Measurements from ENCODE around the gene NEK10.
"Not testable (repeated sequence)": the region's sequence is repeated elsewhere in the genome, so short reads cannot be mapped to it uniquely, and the experiment has no call there.

Gene NEK10

DNA sequence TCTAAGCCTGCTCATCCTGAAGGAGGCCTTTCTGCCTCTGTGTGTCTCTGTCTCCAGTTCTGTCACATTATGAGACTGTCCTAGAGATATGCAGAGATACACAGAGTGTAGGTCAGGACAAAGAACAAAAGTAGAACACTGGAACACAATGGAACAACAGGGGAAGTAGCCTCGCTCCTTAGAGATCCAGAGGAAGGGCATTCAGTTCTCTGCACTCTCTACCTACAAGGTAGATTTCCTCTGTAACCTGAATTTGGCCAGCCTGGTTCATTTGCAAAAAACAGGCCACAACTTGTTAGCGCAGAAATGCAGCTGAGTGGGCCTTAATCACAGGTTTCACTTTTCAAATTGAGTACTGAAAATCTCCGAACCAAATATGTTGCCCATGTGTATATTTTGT is 19.4 kb downstream of the NEK10 start:
- DNase-seq = no peak

DNA sequence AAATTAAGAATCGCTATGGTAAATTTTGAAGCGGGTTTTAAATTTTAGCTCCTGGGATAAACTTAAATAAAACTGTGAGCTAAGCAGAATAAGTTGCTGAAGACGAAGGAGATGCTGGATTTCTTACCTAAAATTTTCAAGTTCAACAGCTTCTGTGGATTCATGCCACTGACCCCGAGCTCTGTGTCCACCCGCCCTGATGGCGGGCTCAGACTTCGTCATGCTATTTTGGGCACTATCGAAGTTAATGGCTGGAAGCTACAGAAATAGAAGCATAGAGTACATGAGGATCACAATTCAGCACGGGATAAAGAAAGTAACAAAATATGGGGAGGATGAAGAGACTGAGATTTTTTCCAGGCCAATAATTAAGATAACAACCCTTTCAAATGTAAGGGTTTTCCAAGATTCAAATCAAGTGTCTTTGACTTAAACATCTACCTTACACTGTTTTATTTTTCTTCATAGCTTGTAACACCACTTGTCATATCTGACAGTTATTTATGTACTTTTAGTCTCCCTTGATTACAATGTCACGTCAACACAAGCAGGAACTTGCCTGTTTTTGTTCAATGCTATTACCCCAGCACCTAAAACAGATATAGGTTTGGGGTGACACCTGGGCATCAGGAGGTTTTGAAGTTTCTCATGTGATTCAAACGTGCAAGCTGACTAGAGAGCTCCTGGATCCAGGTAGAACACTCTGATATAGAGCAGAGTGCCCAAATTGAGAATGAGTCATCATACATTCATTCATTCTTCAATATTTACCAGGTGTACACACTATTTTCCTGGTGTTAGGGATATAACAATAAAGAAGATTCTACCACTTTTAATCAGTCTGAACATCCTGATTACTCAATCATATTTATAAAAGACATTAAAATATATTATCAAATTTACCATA is 23.0 kb downstream of the NEK10 start:
- no peak for DNase-seq

DNA sequence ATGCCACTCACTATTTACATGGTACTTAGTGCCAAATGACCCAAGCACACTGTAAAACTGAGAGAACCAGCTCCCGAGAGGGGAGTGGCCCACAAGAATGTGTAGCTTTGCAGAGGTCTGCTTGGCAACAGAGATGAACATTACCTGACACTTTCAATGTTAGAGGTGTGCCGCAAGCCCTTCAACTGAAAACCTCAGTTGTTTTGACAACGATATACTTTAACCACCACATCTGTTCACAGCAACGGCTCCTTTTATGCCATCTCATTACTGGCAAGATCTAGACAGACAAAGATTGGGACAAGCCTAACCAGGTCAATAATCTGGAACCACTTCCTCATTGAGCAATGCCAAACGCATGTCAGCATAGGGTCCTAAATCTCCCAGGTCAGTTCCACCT is 23.7 kb downstream of the NEK10 start:
- no peak for DNase-seq

DNA sequence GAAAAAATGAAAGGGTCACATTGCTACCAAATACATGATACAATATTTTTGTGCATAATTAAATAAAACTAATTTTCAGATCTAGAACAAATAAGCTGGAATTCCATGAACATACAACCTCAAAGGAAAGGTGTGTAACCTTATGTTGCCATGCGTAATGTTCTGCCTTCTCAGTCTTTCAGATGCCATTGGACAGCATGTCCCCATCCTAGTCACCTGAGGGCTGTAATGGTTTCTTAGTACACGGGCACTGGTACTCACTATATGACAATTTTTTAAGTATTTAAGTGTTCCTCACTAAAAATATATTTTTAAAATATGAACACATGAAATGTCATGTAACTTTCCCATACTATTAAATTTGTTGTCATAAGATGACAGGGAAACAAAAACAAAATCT is 24.1 kb downstream of the NEK10 start:
- DNase-seq = no peak

DNA sequence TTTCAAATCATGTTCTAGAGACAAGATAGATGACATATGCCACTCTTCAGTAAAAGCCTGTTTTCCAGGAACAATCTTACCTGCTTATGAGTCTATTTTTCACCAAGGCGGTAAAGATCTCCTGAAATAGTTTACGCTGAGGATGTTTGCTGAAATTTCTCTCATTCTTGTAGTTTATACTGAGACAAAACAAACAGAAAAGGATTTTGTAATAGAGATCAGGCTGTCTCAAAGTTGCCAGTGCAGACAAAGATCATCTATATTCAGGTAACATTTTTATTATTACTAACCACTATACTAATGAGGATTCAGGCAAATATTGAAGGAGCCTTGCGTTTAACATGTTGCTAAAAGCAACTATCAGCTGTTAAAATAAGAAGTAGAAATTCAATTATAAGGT is 25.0 kb downstream of the NEK10 start:
- DNase-seq = no peak

DNA sequence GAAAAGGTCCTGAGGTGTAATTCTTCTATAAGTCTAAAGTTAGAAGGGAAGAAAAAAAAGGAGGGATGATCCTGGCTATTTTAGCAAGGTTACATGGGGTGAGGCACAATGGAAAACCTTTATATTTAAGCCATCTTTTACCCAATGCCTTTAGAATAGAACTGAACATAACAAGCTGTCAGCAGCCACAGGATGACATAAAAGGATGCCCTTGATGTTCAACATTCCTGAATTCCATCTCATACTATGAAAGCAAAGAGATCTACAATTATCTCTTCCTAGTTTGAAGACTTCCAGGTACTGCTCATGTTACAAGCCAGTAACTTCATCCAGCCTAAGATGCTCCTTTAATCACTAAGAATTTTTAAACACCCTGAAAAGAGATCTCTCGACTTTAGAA is 26.9 kb downstream of the NEK10 start:
- no peak for DNase-seq

DNA sequence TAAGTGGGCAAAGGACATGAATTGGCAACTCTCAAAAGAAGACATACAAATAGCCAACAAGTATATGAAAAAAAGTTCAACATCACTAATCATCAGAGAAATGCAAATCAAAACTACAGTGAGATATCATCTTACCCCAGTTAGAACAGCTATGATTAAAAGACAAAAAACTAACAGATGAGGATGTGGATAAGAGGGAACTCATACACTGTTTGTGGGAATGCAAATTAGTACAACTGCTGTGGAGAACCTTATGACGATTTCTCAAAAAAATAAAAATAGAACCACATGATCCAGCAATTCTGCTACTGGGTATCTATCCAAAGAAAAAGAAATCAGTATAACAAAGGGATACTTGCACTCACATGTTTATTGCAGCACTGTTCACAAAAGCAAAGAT is 28.6 kb downstream of the NEK10 start:
- no peak for DNase-seq

DNA sequence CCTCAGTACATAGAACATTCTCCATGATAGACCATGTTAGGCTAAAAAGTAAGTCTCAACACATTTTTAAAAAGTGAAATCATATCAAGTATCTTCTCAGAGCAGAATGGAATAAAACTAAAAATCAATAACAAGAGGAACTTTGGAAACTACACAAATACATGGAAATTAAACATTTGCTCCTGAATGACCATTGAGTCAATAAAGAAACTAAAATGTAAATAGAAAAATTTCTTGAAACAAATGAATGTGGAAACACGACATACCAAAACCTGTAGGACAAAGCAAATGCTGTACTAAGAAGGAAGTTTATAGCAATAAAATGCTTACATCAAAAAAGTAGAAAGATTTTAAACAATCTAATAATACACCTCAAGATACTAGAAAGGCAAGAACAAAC is 33.6 kb downstream of the NEK10 start:
- DNase-seq = no peak

DNA sequence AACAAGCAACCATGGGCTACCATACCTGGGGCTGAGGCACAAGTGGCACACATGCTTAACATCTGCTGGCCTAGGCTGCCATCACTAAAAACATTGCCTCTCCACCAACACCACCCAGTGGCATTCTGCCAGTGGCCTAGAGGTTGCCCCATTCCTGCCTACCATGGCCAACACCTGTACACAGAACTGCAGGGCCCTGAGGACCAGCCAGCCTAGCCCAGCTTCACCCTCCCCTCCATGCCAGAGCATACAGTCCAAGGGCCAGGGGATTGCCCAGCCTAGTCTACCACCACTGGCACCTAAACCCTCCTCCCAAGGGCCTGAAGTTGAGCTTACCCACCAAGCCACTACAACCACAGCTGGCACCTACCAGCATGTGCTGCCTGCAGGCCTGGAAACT is 35.3 kb downstream of the NEK10 start:
- no peak for DNase-seq

DNA sequence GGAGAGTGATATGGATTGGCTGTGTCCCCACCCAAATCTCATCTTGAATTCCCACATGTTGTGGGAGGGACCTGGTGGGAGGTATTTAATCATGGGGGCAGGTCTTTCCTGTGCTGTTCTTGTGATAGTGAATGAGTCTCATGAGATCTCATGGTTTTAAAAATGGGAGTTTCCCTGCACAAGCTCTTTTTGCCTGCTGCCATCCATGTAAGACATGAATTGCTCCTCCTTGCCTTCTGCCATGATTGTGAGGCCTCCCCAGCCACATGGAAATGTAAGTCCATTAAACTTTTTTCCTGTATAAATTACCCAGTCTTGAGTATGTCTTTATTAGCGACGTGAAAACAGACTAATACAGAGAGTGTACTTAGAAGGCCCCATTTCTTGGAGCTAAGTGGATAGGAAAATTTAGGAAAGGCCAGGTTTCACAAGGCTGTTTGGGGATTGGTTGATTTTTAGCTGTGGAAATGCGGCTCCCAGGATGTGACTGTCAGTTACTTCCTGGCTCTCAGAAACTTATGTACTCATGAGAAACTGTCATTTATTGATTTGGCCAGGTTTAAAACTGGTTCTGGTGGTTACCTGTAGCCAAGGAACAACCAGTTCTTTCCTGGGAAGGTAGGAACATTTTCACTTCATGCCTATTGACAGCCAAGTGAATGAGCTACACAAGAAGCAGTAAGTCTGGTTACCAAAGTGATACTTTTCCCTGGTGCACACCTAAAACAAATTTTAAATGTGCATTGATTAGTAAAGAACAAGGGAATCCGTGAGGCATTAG is 40.0 kb downstream of the NEK10 start:
- DNase-seq = not testable (repeated sequence)

DNA sequence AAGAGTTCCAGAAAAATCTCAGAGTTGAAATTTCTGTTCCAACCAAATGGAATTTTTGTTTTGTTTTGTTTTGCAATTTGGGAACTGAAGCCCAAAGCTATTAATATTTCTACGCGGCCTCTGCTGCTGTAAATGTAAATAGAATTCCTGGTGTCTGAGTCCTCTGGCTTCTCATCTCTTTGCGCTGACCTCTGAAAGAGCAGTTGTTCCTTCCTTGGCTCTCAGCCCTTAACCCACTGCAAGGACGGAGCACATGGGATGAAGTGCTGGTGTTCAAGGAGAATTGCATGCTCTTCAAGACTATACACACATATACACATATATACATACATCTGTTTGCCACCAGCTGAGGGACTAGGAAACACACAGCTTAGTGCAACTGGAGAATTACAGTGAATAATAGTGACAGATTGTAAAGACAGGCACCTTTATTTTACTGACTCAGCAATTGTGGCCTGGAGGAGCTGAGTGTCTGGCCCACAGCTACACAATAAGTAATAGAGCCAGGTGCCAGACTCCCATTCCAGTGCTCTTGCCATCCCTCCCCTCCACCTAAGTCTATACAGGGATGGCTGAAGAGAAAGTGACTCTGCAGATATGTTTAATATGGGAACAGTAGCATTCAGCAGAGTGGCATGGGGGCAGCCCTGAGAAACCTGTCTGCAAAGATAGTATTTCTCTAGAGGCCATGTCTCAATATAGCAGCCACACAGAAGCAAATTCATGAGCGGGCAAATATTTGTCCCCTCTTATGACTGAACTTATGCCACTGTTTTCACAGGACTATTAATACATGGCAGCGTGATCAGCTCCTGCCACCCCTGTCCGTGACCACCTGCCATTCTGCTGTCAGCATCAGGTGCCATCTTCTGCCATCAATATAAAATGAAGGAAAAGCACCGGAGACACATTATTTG is 42.3 kb downstream of the NEK10 start:
- no peak for DNase-seq

DNA sequence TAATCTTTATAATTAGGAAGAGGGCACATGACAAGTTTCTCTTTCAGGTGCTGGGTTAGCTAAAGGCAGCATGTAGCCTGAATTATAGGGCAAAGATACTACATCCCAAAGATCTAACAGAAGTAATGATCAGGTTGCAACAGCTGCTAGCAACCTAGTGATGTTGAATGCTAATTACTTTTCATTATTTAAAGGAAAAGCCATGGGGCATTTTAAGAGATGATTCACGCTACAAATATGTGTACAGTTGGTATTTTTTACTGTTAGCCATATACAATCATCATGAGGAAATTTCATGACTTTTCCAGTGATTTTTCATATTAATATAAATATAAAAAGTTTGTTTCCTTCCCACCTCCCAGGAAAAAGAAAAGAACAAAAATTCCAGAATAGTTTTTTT is 43.0 kb downstream of the NEK10 start:
- no peak for DNase-seq

DNA sequence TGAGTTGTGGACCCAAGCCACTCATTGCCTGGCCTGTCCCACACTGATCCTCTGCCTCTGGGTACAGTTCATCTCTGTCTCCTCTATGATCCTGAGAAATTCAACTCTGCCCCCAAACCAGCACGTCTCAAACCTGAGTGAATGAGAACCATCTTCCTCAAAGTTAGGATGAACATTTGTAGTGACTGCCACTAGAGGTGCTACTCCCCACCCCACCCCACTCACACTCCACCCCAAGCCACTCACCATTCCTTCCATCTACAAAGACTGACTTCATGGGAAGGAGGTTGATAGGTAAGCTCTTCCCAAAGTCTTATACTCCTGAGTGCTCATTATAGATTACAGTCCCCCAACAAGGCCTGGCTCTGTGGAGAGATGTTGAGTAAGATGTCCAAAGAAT is 43.8 kb downstream of the NEK10 start:
- no peak for DNase-seq

DNA sequence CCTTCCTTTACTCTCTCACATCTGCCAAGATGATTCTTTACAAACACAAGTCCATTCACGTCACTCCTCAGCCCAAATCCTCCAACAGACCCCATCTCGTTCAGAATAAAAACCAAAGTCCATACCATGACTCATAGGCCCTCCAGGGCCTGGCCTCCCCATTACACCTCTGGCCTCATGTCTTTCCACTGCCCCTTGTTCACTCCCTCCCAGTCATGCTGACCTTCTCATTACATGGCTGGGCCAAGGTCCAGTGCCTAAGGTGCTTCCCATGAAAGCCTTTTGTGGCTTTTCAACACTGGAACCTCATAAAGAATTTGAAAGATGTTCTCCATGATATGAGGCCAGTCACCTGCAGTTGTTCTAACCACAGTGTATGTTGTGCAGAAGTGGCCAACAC is 44.5 kb downstream of the NEK10 start:
- DNase-seq = no peak

DNA sequence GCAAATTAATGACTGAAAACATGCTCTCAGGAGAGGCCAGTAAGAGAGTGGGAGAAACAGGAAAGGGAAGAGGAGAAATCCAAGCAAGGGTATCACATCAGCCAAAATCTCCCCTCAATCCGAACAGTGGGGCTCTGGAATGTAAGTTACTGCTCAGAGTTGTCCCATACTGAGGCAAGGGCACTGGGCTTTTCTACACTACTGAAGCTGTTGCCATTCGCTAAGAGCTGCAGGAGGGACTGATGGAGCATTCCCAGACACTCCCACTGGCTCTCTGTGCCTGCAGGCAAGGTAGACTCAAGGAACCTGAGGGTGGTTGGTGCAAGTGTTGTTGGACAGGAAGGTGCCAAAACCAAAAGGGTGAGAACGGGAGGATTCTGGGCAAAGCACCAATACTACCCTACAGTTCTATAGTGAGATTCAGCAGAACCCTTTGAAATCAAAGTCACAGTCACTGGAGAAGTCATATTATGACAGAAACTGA is 46.1 kb downstream of the NEK10 start:
- DNase-seq = no peak

DNA sequence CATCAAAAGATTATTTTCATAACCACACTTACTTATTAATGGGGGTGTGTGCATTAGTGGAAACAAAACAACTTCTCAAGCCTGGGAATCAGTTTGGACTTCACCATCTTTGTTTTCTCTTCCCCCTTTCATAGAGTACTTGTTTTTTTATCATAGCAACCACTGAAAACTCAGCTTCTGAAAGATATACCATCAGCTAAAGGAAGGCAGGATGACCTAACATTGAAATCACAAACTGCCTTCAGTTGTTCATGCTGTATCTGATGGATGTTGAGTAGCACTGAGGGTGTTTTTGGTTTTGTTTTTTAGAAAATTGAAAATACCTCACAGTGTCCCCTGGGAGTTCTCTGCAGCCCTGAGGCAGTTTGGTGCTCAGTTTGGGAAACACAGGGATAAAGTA is 46.5 kb downstream of the NEK10 start:
- DNase-seq = no peak

DNA sequence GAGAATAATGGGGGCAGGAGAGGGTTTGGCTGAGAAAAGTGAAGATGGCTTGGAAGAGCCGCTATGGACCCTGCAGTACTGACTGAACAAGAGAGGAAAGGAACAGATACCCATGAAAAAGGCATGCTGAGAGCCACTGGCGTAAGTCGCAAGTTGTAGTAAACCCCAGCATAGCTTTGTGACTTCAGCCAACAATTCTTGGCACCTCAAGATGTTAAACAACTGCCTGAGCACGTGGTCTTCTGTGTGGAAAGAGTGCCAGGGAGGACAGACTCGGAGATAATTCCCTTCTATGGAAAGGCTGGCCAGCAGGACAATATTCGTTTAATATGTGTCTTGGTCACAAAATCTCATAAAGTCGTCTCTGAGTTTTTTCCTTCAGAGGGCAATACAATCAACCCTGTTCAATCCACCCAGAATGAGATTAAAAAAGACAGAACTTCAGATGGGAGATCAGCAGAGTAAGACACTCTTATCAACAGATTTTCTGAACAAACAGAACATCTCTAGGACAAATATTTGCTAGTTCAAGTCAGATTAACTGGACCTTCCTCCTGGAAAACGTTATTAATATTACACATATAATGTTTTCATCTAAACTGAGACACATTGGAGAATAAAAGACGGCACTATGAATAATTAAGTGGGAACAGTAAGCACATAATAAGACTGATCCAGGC is 49.2 kb downstream of the NEK10 start:
- no peak for DNase-seq

DNA sequence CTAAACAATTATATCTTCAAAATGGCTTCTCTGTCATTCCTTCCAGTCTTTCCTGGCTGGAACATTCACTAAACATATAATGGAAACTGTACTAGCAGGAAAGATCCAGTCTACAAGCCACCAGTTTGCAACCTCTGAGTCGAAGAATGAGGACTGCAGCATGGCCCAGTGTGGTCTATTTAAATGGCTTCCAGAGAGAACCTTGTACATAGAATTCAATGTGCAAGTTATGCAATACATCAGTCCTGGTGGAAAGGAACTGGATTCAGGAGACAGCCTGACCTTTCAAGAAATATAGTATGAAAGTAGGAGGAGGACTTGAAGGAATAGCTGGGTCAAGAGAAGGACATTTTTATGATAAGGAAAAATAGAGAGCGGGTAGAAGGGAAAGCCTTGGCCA is 49.9 kb downstream of the NEK10 start:
- DNase-seq = no peak

DNA sequence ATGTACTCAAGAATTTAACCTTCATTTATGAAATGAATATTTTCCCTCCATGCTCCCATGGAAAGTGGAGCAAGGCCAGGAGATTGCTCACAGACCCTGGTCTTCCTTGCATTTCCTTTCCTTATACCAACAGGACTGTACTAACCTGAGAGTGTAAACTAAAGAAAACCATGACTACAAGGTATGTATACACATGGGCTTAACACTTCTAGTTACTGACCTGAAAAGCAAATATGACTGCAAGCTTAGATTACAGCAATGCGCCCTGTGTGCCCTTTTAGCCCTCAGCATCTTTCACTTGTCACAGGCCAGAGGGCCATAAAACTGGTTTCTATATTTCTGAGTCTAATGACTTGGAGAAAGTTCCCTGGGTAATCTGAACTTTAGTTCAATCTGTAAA is 52.1 kb downstream of the NEK10 start:
- no peak for DNase-seq

DNA sequence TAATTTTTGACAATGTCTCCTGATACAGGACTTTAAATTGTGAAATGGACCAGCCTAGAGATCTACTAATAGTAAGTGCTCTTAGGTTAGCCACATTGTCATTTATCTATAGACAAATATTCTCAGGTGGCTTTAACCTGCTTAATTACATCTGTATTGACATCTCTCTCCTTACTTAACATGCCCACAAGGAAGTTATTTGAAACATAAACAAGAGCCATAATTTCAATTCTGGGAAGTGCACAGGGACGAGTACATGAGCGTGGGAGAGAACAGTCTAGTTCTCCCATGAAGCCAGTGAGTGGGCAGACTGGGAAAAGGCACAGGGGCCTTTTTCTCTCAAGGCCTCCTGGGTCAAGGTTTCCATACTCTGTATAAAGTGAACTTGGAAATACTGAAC is 54.2 kb downstream of the NEK10 start:
- no peak for DNase-seq

DNA sequence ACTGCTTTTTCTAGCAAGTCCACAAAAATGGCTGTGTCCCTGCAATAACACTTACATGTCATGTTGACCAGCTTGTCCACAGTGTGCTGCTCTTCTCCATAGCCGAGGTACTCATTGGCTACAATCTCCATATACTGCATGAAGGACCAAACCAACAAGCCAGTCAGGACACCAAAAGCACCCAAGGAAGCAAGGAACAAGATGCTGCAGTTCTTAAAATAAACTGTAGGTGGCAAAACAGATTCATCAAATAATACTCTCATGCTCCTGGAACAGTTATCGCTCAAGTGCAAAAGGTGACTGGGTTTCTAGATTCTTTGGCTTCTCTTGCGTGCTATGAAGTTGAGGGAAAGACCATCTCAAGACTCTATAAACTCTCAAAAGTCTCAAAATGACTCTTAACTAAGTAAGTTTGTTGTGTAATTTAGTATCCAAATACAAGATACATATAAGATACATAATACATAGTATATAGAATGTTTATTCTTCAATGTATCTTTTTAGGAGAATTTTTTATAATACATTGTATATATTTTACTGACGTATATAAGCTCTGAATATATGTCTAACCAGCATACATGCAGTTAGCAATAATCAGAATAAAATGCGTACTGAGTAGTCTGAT is 57.0 kb downstream of the NEK10 start:
- DNase-seq = peak; percentile 3

DNA sequence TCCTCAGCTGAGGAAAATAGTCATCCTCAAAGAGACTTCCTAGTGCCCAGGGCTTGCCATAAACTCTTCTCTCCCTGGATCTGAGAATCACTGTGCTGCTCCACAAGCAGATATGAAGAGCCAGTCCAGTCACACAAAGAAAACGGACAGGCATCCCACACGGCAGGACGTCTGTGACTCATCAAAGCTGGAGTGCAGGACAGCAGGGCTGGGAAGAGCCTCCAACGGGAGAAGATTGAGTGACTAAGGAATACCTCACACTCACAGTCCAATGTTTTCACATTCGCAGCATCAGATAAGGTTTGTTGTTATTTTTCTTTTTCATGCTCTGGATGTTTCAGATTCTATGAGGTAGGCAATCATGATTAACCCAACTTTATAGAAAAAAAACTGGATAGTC is 57.8 kb downstream of the NEK10 start:
- DNase-seq = no peak

All from NCI-H187 treated with DMSO at 0.1 percent for 48 hours (cell line).